Measurements from ENCODE around the gene CT83. TPM values are rescaled to one million over a fixed set of nuclear protein-coding genes. Genes with fewer than 3 reads are reported as not detected.

CT83 gene
- polyA plus RNA-seq, 3 donors, result not detected

- H3K9me3 Mint-ChIP-seq, result peaks cover 0 to 4% (median 2%) of the 10 kb centered on the region in 7 donors
- DNase-seq, result no peak
- no peak for TF ChIP-seq CTCF (IDR thresholded peaks at IDR 0.05)
- no peak overlapping the region for H3K27ac ChIP-seq (ENCODE audit: low read depth in 1 of 2, low read length in 2 of 2)
- no peaks in the 10 kb centered on the region for H3K79me2 ChIP-seq (ENCODE audit: insufficient read depth, low read length)
- H3K9ac ChIP-seq (ENCODE audit: insufficient read depth, low read length, poor library complexity, severe bottlenecking), result no peak overlapping the region
- no peak overlapping the region for H3K4me3 ChIP-seq (replicated peaks in 1 of 3; ENCODE audit: low read depth in 2 of 3, low read length in 3 of 3)
- no peaks in the 10 kb centered on the region for H3K36me3 ChIP-seq (replicated peaks in 1 of 2; ENCODE audit: control insufficient read depth in 1 of 2, insufficient read depth in 2 of 2, low read length in 2 of 2)
- no peaks in the 10 kb centered on the region for H3K27me3 ChIP-seq (ENCODE audit: control insufficient read depth in 2 of 2, insufficient read depth in 2 of 2, low read length in 2 of 2)
- no CpG with 5 or more reads among the region's 2 CpGs for WGBS (ENCODE audit: insufficient coverage)
- no peaks in the 10 kb centered on the region for H3K9me3 ChIP-seq (replicated peaks in 1 of 2; ENCODE audit: control insufficient read depth in 1 of 2, insufficient read depth in 1 of 2, low read length in 2 of 2)
- no peak overlapping the region for H2AFZ ChIP-seq (ENCODE audit: insufficient read depth, low read depth, low read length, poor library complexity, severe bottlenecking)
- no peaks in the 10 kb centered on the region for H3K4me1 Mint-ChIP-seq
- H3K4me2 ChIP-seq (replicated peaks; ENCODE audit: extremely low read depth, low read length, poor library complexity, severe bottlenecking), result no peak overlapping the region
- no peaks in the 10 kb centered on the region for H3K36me3 Mint-ChIP-seq
- no peak overlapping the region for H3K4me3 Mint-ChIP-seq
- H3K4me1 ChIP-seq (ENCODE audit: control insufficient read depth in 1 of 2, insufficient read depth in 2 of 2, low read length in 2 of 2), result no peaks in the 10 kb centered on the region
- no peaks in the 10 kb centered on the region for H4K20me1 ChIP-seq (ENCODE audit: insufficient read depth, low read length)
- H3K27ac Mint-ChIP-seq, result no peak overlapping the region
- peaks cover 0 to 2% (median 0%) of the 10 kb centered on the region in 3 donors for H3K27me3 Mint-ChIP-seq (ENCODE audit: low read depth in 3 of 3)
- intact Hi-C loops (cut with micrococcal nuclease), result no loop called here
Observed at GRCh38 chrX:116480059-116480458, 17.3 kb upstream of the CT83 start.

- no peaks in the 10 kb centered on the region for H3K36me3 ChIP-seq (replicated peaks in 1 of 2; ENCODE audit: control insufficient read depth in 1 of 2, insufficient read depth in 2 of 2, low read length in 2 of 2)
- Mint-ChIP-seq H3K9me3 (no peaks in the 10 kb centered on the region), H3K4me1 (no peaks in the 10 kb centered on the region), H3K27ac (no peak overlapping the region), H3K4me3 (no peak overlapping the region), H3K27me3 (ENCODE audit: low read depth in 3 of 3) (peaks cover 0 to under 1% (median 0%) of the 10 kb centered on the region in 3 donors), H3K36me3 (no peaks in the 10 kb centered on the region)
- H3K4me1 ChIP-seq (ENCODE audit: control insufficient read depth in 1 of 2, insufficient read depth in 2 of 2, low read length in 2 of 2), result no peaks in the 10 kb centered on the region
- H3K27ac ChIP-seq (ENCODE audit: low read depth in 1 of 2, low read length in 2 of 2), result no peak overlapping the region
- H3K4me3 ChIP-seq (replicated peaks in 1 of 3; ENCODE audit: low read depth in 2 of 3, low read length in 3 of 3), result no peak overlapping the region
- TF ChIP-seq CTCF (IDR thresholded peaks at IDR 0.05), result no peak
- H2AFZ ChIP-seq (ENCODE audit: insufficient read depth, low read depth, low read length, poor library complexity, severe bottlenecking), result no peak overlapping the region
- H4K20me1 ChIP-seq (ENCODE audit: insufficient read depth, low read length), result no peaks in the 10 kb centered on the region
- no peaks in the 10 kb centered on the region for H3K9me3 ChIP-seq (replicated peaks in 1 of 2; ENCODE audit: control insufficient read depth in 1 of 2, insufficient read depth in 1 of 2, low read length in 2 of 2)
- WGBS (ENCODE audit: insufficient coverage), result no CpG with 5 or more reads among the region's 2 CpGs
- no peak overlapping the region for H3K9ac ChIP-seq (ENCODE audit: insufficient read depth, low read length, poor library complexity, severe bottlenecking)
- intact Hi-C loops (cut with micrococcal nuclease), result no loop called here
- H3K4me2 ChIP-seq (replicated peaks; ENCODE audit: extremely low read depth, low read length, poor library complexity, severe bottlenecking), result no peak overlapping the region
- H3K79me2 ChIP-seq (ENCODE audit: insufficient read depth, low read length), result no peaks in the 10 kb centered on the region
- no peaks in the 10 kb centered on the region for H3K27me3 ChIP-seq (ENCODE audit: control insufficient read depth in 2 of 2, insufficient read depth in 2 of 2, low read length in 2 of 2)
- no peak for DNase-seq
Observed at GRCh38 chrX:116449156-116449555, 13.6 kb downstream of the CT83 start.
